Measurements from ENCODE around the gene RAB23. TPM values are rescaled to one million over a fixed set of nuclear protein-coding genes. Genes with fewer than 3 reads are reported as not detected.

Gene RAB23
- total RNA-seq, 4 donors from 2014 or later, result 3.0 to 18.2 (median 5.0) TPM

- no peak for TF ChIP-seq CTCF (IDR thresholded peaks at IDR 0.05)
- TF ChIP-seq POLR2A (IDR thresholded peaks at IDR 0.05), result no peak
- DNase-seq, result peak in 2 of 3 donors; percentile 45 to 59
- Histone ChIP-seq H3K27ac (peak overlapping the region; percentile 81 to 90 (median 88)), H3K4me3 (peak overlapping the region; percentile 56 to 77 (median 73)), H3K9me3 (no peaks in the 10 kb centered on the region), H3K36me3 (no peaks in the 10 kb centered on the region), H3K4me1 (no peaks in the 10 kb centered on the region), H3K27me3 (no peaks in the 10 kb centered on the region)
These were observed 48.8 kb downstream of the RAB23 start for GRCh38 chr6:57173056-57173885.

GRCh38 chr6:57172136-57173055, 49.7 kb downstream of the RAB23 start, which contains the start of gene BAG2:
BAG2 (plus strand) TSS chr6:57172326; CDS start chr6:57172698, 372 bp downstream.
- peak; percentile 78 to 96 (median 96) for DNase-seq
- Histone ChIP-seq H3K36me3 (peaks cover 0 to 2% (median 0%) of the 10 kb centered on the region in 3 donors), H3K4me3 (peak within 1 kb of the TSS; percentile 56 to 77 (median 73)), H3K27ac (peak within 1 kb of the TSS; percentile 81 to 90 (median 88)), H3K9me3 (no peaks in the 10 kb centered on the region), H3K4me1 (no peaks in the 10 kb centered on the region), H3K27me3 (no peaks in the 10 kb centered on the region)
- TF ChIP-seq POLR2A (IDR thresholded peaks at IDR 0.05) (peak; percentile 36 to 58), CTCF (IDR thresholded peaks at IDR 0.05) (peak in 4 of 6 experiments; percentile 11 to 29 (median 25))

GRCh38 chr6:57165080-57165479, 57.0 kb downstream of the RAB23 start:
- Histone ChIP-seq H3K4me1 (no peaks in the 10 kb centered on the region), H3K27me3 (no peaks in the 10 kb centered on the region), H3K4me3 (no peak overlapping the region), H3K36me3 (peaks cover 0 to 23% (median 0%) of the 10 kb centered on the region in 3 donors), H3K9me3 (no peaks in the 10 kb centered on the region), H3K27ac (no peak overlapping the region)
- TF ChIP-seq POLR2A (IDR thresholded peaks at IDR 0.05) (no peak), CTCF (IDR thresholded peaks at IDR 0.05) (no peak)
- DNase-seq, result no peak

GRCh38 chr6:57163956-57164355, 58.2 kb downstream of the RAB23 start:
- no peak for TF ChIP-seq POLR2A (IDR thresholded peaks at IDR 0.05)
- no peak for TF ChIP-seq CTCF (IDR thresholded peaks at IDR 0.05)
- H3K27ac ChIP-seq, result no peak overlapping the region
- H3K36me3 ChIP-seq, result peaks cover 0 to 23% (median 0%) of the 10 kb centered on the region in 3 donors

GRCh38 chr6:57162516-57162915, 59.6 kb downstream of the RAB23 start:
- Histone ChIP-seq H3K4me1 (no peaks in the 10 kb centered on the region), H3K36me3 (peaks cover 0 to 22% (median 0%) of the 10 kb centered on the region in 3 donors), H3K9me3 (no peaks in the 10 kb centered on the region), H3K4me3 (no peak overlapping the region), H3K27ac (no peak overlapping the region), H3K27me3 (no peaks in the 10 kb centered on the region)
- no peak for TF ChIP-seq CTCF (IDR thresholded peaks at IDR 0.05)
- TF ChIP-seq POLR2A (IDR thresholded peaks at IDR 0.05), result no peak
- no peak for DNase-seq

More at GRCh38 chr6:57163956-57164355, 58.2 kb downstream of the RAB23 start:
- Histone ChIP-seq H3K4me3 (no peak overlapping the region), H3K27me3 (no peaks in the 10 kb centered on the region), H3K9me3 (no peaks in the 10 kb centered on the region), H3K4me1 (no peaks in the 10 kb centered on the region)
- DNase-seq, result no peak

Data from Peyer's patch (tissue), 4 donors.